Caco-2 (cell line): ENCODE results near the gene LMX1A. TPM values are rescaled to one million over a fixed set of nuclear protein-coding genes. Genes with fewer than 3 reads are reported as not detected.

Experiments used
- BruUV-seq: library from RNA; stranded (reverse); fragments of 400-500 nt; replicated peaks from 2 replicates; lab custom pipeline; 2021; lab: Mats Ljungman, UMichigan
- CTCF ChIA-PET: fragments of 300-600 bp; sonication (Branson Sonifier 250); formaldehyde crosslinking; loops from one replicate; lab custom pipeline; 2022; ENCODE audit warnings: antibody characterized with exemption; lab: Charles Lee
- POLR2A ChIA-PET: fragments of 300-600 bp; sonication (Branson Sonifier 250); formaldehyde crosslinking; loops from one replicate; lab custom pipeline; 2022; ENCODE audit warnings: antibody characterized with exemption; lab: Charles Lee
- DNase-seq, 2 experiments: peaks; one replicate each; pipeline versions ENCODE4 v3.0.0 to v3.0.0-alpha.2; 2020 to 2022
- H3K27me3 ChIP-seq: replicated peaks from 2 replicates; pipeline ENCODE4 v1.6.0; 2011; ENCODE audit warnings: low read length; ENCODE audit not compliant: control insufficient read depth, insufficient read depth
- H3K36me3 ChIP-seq: 2 replicates; pipeline ENCODE4 v1.5.1; 2011; ENCODE audit warnings: low read length; ENCODE audit not compliant: control insufficient read depth, insufficient read depth
- H3K4me1 ChIP-seq: fragments of 250-450 bp; sonication (Bioruptor Pico); 2 replicates; pipeline ENCODE4 v1.5.1; 2020; ENCODE audit warnings: mild to moderate bottlenecking
- H3K4me3 ChIP-seq: 2 replicates; pipeline ENCODE4 v1.5.1; 2011; ENCODE audit warnings: low read depth, mild to moderate bottlenecking, control low read depth, low read length
- H3K9me3 ChIP-seq: fragments of 250-450 bp; sonication (Bioruptor Pico); 2 replicates; pipeline ENCODE4 v1.5.1; 2020; ENCODE audit warnings: mild to moderate bottlenecking, moderate library complexity
- H3K27ac Mint-ChIP-seq: one replicate; pipeline ENCODE4 v1.8.0; 2022; ENCODE audit warnings: mixed read lengths; ENCODE audit not compliant: unreplicated experiment
- H3K27me3 Mint-ChIP-seq: one replicate; pipeline ENCODE4 v1.8.0; 2022; ENCODE audit warnings: mixed read lengths; ENCODE audit not compliant: insufficient read depth, unreplicated experiment
- H3K36me3 Mint-ChIP-seq: one replicate; pipeline ENCODE4 v1.8.0; 2022; ENCODE audit warnings: mild to moderate bottlenecking, mixed read lengths; ENCODE audit not compliant: insufficient read depth, unreplicated experiment
- H3K4me1 Mint-ChIP-seq: one replicate; pipeline ENCODE4 v1.8.0; 2022; ENCODE audit warnings: low read depth, mixed read lengths; ENCODE audit not compliant: unreplicated experiment
- H3K4me3 Mint-ChIP-seq: one replicate; pipeline ENCODE4 v1.8.0; 2022; ENCODE audit warnings: mild to moderate bottlenecking, moderate library complexity, mixed read lengths; ENCODE audit not compliant: unreplicated experiment
- H3K9me3 Mint-ChIP-seq: one replicate; pipeline ENCODE4 v1.8.0; 2022; ENCODE audit warnings: mixed read lengths; ENCODE audit not compliant: unreplicated experiment
- CTCF ChIP-seq, 2 experiments: fragments of 200-600 bp in 1 of 2; IDR thresholded peaks; 1 replicate in 1 of 2; 2 replicates in 1 of 2; pipeline versions ENCODE4 v1.5.1 to v1.8.0; 2011 to 2022; ENCODE audit warnings: antibody characterized with exemption in 1 of 2, control low read depth in 1 of 2, inconsistent platforms in 1 of 2, low read depth in 1 of 2, low read length in 1 of 2, mild to moderate bottlenecking in 1 of 2, moderate library complexity in 1 of 2; ENCODE audit not compliant: insufficient read depth in 1 of 2, severe bottlenecking in 1 of 2, unreplicated experiment in 1 of 2
- intact Hi-C: fragments of 100-400 bp; cut with micrococcal nuclease; formaldehyde crosslinking; loops from one replicate; pipeline ENCODE4 v1.10.0; 2022; ENCODE audit not compliant: unreplicated experiment
- total RNA-seq: library from RNA; stranded (reverse); gene quantifications from 2 replicates; pipeline ENCODE4 v1.2.3, GENCODE V29; 2022

The LMX1A gene
- total RNA-seq, 1 experiment from 2014 or later: not detected

- CTCF ChIA-PET: no interaction called here
- Mint-ChIP-seq H3K4me3 (no peak overlapping the region), H3K27ac (no peak overlapping the region), H3K4me1 (no peaks in the 10 kb centered on the region), H3K27me3 (peaks cover 6% of the 10 kb centered on the region), H3K9me3 (no peaks in the 10 kb centered on the region), H3K36me3 (no peaks in the 10 kb centered on the region)
- intact Hi-C loops: no loop called here
- no TSS peak for BruUV-seq
- H3K9me3 ChIP-seq: no peaks in the 10 kb centered on the region
- no peak for TF ChIP-seq CTCF (IDR thresholded peaks at IDR 0.05; ENCODE audit: insufficient read depth in 1 of 2, low read depth in 1 of 2, low read length in 1 of 2, severe bottlenecking in 1 of 2, unreplicated experiment in 1 of 2)
- no peak overlapping the region for H3K4me3 ChIP-seq
- H3K36me3 ChIP-seq: no peaks in the 10 kb centered on the region
- no peak for DNase-seq
- H3K27me3 ChIP-seq: no peaks in the 10 kb centered on the region; the same call in 1 of the 2 replicates
- no peaks in the 10 kb centered on the region for H3K4me1 ChIP-seq
- POLR2A ChIA-PET: no interaction called here
These were observed 133.9 kb downstream of the LMX1A start for GRCh38 chr1:165222580-165222979.

GRCh38 chr1:165218731-165219130 lies 137.8 kb downstream of the LMX1A start:
- no peaks in the 10 kb centered on the region for H3K36me3 Mint-ChIP-seq
- Histone ChIP-seq H3K4me1 (no peaks in the 10 kb centered on the region), H3K9me3 (no peaks in the 10 kb centered on the region), H3K4me3 (no peak overlapping the region), H3K36me3 (no peaks in the 10 kb centered on the region), H3K27me3 (no peaks in the 10 kb centered on the region)
- no TSS peak for BruUV-seq
- no peaks in the 10 kb centered on the region for H3K4me1 Mint-ChIP-seq
- intact Hi-C loops: no loop called here
- H3K27ac Mint-ChIP-seq: no peak overlapping the region
- H3K27me3 Mint-ChIP-seq: peaks cover 6% of the 10 kb centered on the region
- no peak overlapping the region for H3K4me3 Mint-ChIP-seq
- ChIA-PET POLR2A (no interaction called here), CTCF (no interaction called here)
- H3K9me3 Mint-ChIP-seq: no peaks in the 10 kb centered on the region
- no peak for TF ChIP-seq CTCF (IDR thresholded peaks at IDR 0.05; ENCODE audit: insufficient read depth in 1 of 2, low read depth in 1 of 2, low read length in 1 of 2, severe bottlenecking in 1 of 2, unreplicated experiment in 1 of 2)
- no peak for DNase-seq

- H3K4me3 ChIP-seq: no peak overlapping the region
- Mint-ChIP-seq H3K4me1 (no peaks in the 10 kb centered on the region), H3K36me3 (no peaks in the 10 kb centered on the region), H3K27me3 (peaks cover 6% of the 10 kb centered on the region), H3K27ac (no peak overlapping the region), H3K9me3 (no peaks in the 10 kb centered on the region), H3K4me3 (no peak overlapping the region)
- no peak for DNase-seq
- intact Hi-C loops: no loop called here
- POLR2A ChIA-PET: no interaction called here
- BruUV-seq: no TSS peak
- no peak for TF ChIP-seq CTCF (IDR thresholded peaks at IDR 0.05; ENCODE audit: insufficient read depth in 1 of 2, low read depth in 1 of 2, low read length in 1 of 2, severe bottlenecking in 1 of 2, unreplicated experiment in 1 of 2)
- no peaks in the 10 kb centered on the region for H3K27me3 ChIP-seq
- H3K9me3 ChIP-seq: no peaks in the 10 kb centered on the region
- H3K36me3 ChIP-seq: no peaks in the 10 kb centered on the region
- CTCF ChIA-PET: no interaction called here
- no peaks in the 10 kb centered on the region for H3K4me1 ChIP-seq
These were observed 138.6 kb downstream of the LMX1A start for GRCh38 chr1:165217958-165218357.
